AG04449 (cell line): ENCODE results near the gene WDR27.
A peak's percentile ranks its signal among the peaks of the same experiment; 100 is the strongest.

Experiments
- CTCF ChIA-PET: fragments of 350-600 bp; formaldehyde crosslinking; extraction: SDS; loops from one replicate; lab custom pipeline; 2021; ENCODE audit warnings: antibody characterized with exemption; lab: Yijun Ruan, JAX
- POLR2A ChIA-PET: fragments of 400-600, 350-600 bp; formaldehyde crosslinking; extraction: SDS; loops from one replicate; lab custom pipeline; 2020; ENCODE audit warnings: antibody characterized with exemption, inconsistent platforms; lab: Yijun Ruan, JAX
- DNase-seq: peaks from one replicate; pipeline ENCODE4 v3.0.0-alpha.2; 2010; ENCODE audit warnings: low read depth, low spot score
- H3K4me3 ChIP-seq: 2 replicates; pipeline ENCODE4 v1.5.1; 2011; ENCODE audit warnings: low read depth, mild to moderate bottlenecking, control low read depth, low read length
- TF ChIP-seq, protein P1 (sequence below): IDR thresholded peaks from one replicate; pipeline ENCODE4 v1.5.1; 2011; ENCODE audit warnings: mild to moderate bottlenecking, moderate library complexity, low read length, control low read depth, inconsistent platforms; ENCODE audit not compliant: insufficient read depth; ENCODE audit errors: missing control alignments

WDR27 gene

DNA sequence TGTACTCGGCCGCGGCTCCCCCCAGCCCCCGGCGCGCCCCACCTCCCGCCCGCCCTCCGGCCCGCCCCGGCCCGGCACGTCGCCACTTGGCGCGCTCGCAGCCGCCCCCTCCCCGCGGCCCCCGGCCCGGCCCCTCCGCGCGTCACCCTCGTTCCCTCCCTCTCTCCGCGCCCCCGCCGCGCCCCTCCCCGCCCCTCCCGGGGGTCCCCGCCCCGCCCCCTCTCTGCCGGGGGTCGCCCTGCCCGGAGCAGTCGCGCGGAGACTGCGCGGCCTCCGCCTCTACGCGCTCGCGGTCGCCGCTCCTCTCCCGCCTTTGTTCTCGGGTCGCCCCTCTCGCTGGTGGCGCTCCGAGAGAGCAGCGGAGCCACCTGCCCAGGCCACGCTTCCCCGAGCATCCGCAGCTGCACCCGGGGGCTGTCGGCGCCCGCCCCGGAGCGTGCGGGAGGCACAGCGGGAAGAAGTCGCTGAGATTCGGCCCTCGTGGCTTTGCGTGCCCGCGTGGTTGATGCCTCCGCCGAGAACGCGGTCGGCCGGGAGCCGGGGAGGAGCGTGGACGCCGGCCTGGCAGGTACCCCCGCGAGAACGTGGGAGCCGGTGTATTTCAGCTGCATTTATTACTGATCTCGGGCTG lies 22.8 kb upstream of the WDR27 start, which contains the start of gene PHF10:
Gene PHF10, minus strand, starts transcription at position 7 of the 631 bp plus-strand sequence. CDS start 569 bp downstream, outside the sequence.
- ChIA-PET CTCF (no interaction called here), POLR2A (no interaction called here)
- peak within 1 kb of the TSS; percentile 71 for H3K4me3 ChIP-seq
- TF ChIP-seq, protein P1, sequence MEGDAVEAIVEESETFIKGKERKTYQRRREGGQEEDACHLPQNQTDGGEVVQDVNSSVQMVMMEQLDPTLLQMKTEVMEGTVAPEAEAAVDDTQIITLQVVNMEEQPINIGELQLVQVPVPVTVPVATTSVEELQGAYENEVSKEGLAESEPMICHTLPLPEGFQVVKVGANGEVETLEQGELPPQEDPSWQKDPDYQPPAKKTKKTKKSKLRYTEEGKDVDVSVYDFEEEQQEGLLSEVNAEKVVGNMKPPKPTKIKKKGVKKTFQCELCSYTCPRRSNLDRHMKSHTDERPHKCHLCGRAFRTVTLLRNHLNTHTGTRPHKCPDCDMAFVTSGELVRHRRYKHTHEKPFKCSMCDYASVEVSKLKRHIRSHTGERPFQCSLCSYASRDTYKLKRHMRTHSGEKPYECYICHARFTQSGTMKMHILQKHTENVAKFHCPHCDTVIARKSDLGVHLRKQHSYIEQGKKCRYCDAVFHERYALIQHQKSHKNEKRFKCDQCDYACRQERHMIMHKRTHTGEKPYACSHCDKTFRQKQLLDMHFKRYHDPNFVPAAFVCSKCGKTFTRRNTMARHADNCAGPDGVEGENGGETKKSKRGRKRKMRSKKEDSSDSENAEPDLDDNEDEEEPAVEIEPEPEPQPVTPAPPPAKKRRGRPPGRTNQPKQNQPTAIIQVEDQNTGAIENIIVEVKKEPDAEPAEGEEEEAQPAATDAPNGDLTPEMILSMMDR: no peak
- DNase-seq: no peak

DNA sequence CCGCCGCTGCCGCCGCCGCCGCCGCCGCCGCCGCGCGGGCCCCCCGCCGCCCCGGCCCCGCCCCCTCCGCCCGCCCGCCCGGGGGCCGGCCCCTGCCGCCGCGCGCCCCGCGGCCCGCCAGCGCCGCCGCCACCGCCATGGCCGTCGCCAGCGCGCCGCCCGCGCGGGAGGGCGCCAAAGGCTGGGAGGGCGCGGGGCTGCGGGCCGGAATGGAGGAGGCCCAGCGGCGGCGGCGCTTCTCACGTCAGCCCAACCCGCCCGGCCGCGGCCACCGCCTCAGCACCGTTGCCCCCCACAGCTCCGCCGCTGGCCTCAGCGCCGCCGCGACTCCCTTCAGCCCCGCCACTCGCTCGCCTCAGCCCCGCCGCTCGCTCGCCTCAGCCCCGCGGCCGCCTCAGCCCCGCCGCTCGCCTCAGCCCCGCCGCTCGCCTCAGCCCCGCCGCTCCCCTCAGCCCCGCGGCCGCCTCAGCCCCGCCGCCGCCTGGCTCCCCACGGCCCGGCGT lies 22.2 kb upstream of the WDR27 start:
- CTCF ChIA-PET: no interaction called here
- POLR2A ChIA-PET: no interaction called here
- DNase-seq: no peak
- peak overlapping the region; percentile 63 for H3K4me3 ChIP-seq
- TF ChIP-seq, protein P1: no peak

DNA sequence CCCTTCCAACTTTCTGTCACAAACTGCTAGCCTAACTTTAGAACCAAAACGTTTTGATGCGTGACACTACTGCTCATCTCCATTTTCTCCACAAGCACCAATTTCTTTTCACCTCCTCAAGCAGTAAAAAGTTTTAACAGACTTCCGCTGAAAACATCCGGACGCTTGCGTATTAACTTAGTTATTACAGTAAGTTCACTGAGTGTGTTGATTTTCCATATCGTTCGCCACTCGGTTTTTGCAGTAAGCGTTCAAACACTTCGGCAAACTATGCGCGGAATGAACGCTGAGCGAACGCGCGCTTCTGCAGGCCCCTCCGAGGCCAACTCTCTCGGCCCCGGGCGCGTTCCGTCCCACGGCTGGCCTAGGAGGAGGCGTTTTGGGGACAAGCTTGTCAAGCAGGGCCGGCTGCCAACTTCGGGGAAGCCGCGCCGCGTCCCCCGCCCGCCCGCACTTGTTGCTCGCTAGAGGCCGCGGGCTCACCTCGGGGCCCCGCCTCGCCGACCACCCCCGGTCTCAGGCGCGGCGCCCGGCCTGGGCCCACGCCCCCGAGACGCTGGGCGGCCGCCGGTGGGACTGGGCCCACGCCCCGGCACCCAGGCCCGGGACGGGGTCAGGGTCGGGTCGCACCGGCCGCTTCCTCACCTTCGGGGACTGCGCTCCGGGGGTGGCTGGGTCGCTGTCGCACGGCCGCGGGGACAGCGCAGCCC lies 21.5 kb upstream of the WDR27 start:
- POLR2A ChIA-PET: no interaction called here
- CTCF ChIA-PET: interaction anchor here (0.7 to 1.6 kb wide), 4 partner anchors 10 to 825 kb away, joined by 3 to 6 read pairs (median 4); no protein-coding TSS in a partner anchor
- peak overlapping the region; percentile 71 for H3K4me3 ChIP-seq
- no peak for DNase-seq
- TF ChIP-seq, protein P1: no peak

DNA sequence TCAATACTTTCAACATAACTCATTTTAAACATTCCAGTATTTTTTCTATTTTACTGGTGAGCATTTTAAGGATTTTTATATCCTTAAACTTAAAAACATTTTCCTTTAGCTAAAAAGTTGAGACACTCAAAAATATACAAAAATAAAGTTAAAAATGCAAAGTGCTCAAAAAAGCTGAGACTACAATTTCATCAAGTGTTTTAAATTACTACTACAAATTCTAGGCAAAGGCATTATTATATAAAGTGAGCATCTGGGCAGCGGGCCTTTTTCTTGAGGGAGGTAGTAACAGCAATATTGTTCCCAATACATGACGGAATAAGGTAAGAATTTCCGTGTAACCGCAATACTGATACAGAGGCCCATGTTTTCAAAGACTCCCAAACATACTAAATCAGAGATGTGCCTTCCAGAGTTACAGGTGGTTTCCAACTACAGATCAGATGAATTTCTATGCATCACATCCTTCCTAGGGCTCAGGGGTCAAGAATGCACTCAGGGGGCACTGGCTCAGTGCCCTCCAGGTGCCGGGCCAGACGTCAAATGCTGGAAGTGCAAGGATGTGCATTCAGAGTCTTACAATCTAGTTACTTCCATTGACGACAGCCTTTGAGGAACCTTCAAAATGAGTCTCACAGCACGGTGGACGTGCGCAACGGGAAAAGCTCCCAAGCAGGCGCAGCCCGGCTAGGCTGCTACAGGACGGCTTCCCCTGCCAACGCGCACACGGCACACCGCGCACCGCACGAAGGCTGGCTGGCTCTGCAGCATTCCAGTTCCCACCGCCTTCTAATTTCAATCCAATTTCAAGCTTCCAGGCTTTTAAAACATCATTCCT lies 20.8 kb upstream of the WDR27 start:
- DNase-seq: no peak
- TF ChIP-seq, protein P1: no peak
- CTCF ChIA-PET: interaction anchor here (0.7 to 1.6 kb wide), 6 partner anchors 9 to 825 kb away, joined by 3 to 6 read pairs (median 3); no protein-coding TSS in a partner anchor
- POLR2A ChIA-PET: no interaction called here
- peak overlapping the region; percentile 71 for H3K4me3 ChIP-seq

DNA sequence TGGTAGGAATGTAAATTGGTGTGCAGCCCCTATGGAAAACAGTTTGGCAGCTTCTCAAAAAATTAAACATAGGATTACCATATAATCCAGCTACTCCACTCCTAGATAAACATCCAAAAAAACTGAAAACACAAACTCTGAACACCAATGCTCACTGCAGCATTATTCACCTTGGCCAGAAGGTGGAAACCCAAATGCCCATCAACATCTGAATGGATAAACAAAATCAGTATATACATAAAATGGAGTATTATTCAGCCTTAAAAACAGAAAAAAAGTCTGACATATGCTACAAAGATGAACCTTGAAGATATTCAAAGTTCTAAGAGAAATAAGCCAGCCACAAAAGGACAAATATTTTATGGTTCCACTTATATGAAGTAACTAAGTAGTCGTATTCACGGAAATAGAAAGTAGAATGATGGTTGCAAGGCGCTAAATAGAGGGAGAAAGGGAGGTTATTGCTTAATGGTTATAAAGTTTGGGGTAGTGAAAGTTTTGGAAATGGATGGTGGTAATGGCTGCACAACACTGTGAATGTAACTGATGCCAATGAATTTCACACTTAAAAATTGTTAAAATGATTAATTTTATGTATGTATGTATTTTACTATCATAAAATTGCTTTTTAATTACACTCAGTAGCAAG lies 18.5 kb upstream of the WDR27 start:
- CTCF ChIA-PET: interaction anchor here (0.9 kb wide), 1 partner anchor 820 kb away, joined by 4 read pairs; no protein-coding TSS in a partner anchor

More for the DNA sequence above, 18.5 kb upstream of the WDR27 start:
- no peak for DNase-seq
- H3K4me3 ChIP-seq: no peak overlapping the region
- TF ChIP-seq, protein P1: no peak
- POLR2A ChIA-PET: no interaction called here
